NCI-H526 (cell line): ENCODE results near the gene PFKFB2.

ENCODE experiments used
- DNase-seq, 2 experiments: peaks; one replicate each; lab custom pipeline; 2025; lab: John Stamatoyannopoulos, UW

Gene PFKFB2

GRCh38 chr1:207021876-207022596 is 31.0 kb upstream of the PFKFB2 start:
- DNase-seq: no peak

DNA sequence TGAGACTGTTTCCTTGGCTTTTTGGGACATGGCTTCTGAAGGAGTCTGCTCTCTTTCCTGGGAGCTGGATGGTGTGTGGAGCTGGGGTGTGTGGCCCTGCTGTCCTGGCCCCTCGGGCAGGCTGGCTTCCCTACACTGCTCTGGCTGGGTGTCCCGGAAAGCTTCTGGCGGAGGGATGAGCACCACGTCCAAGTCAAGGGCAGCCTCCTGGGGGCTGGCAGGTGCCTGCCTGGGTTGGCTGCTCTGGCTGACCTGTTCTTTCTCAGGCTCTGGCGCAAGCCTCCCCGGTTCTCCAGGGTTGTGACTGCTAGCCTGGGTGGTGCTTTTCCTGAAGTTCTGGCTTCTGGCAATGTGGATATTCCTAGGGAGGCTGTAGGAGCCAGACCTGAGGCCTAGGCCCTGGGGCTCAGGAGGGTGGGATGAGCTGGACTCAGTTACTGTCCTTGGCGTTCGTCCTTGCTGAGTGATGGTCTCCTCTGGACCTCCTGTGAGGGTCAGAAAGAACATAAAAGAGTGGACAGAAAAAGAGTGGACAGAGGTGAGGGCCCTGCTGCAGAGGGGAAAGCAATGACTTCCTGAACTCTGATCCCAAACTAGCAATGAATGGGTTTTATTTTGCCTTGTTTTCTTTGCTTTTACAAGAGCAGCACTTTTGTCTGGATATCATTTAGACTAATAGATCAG is 29.9 kb upstream of the PFKFB2 start:
- no peak for DNase-seq

- DNase-seq: no peak
Measured at GRCh38 chr1:207024202-207025145, 28.6 kb upstream of the PFKFB2 start.

- DNase-seq: no peak
Measured at GRCh38 chr1:207025146-207025880, 27.8 kb upstream of the PFKFB2 start.

- DNase-seq: no peak
Measured at GRCh38 chr1:207026104-207026534, 27.0 kb upstream of the PFKFB2 start.

DNA sequence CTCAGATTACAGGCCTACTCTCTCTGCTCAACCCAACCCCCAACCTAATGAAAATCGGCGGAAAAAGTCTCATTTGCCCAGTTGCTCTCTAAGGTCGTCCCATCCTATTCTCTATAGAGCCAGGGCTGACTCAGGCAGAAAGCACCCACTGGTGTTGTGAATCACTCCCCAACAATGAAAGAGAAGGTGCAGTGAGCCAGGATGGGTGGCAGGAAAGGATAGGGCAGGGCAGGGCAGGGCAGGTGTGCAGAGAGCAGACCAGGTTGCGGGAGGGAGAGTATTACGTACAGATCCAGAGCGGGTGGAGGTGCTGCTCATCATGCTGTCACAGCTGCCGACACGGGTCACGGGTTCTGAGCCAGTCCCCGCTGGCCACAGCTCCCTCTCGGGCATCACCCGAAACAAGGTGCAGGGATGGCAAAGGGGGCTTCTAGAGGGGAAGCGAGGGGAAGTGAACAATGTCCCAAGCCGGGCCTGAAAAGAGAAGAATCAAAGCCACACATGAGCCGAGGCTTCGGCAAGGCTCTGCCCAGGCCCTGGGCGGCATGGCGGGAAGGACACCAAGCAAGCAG is 25.8 kb upstream of the PFKFB2 start:
- no peak for DNase-seq

GRCh38 chr1:207027921-207028320 is 25.2 kb upstream of the PFKFB2 start:
- no peak for DNase-seq

DNA sequence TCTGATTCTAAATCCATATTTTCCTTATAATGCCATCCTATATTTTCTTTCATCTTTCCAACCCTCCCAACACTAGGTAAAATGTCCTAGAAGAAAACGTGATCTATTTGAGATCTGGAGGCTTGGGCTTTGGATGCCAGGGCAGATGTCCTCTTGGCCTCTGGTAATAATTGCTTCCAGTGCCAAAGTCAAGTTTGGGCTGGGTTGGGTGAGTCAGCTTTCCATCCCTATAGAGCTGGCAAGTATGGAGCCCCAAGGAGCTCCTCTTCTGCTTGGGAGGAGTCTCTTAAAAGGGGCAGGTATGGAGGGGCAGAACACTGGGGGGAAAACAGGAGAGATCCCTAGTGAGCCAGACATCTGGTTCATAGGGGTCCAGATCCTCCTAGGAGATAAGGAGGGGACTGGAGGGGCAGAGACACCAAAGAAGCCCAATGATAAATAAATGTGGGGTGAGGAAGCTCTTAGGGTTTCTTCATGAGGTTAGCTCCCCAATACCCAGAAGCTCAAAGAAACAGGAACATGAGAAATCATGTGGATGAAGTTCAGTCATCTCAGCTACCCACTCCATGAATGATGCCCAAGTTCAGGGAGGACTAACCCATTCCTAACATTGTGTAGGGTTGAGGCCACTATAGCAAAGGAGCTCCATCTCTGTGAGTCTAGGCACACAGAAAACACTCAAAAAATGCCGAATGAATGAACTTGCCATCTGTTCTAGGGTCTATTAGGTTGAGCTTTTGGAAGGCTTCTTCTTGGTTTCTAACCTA is 24.0 kb upstream of the PFKFB2 start:
- no peak for DNase-seq

DNA sequence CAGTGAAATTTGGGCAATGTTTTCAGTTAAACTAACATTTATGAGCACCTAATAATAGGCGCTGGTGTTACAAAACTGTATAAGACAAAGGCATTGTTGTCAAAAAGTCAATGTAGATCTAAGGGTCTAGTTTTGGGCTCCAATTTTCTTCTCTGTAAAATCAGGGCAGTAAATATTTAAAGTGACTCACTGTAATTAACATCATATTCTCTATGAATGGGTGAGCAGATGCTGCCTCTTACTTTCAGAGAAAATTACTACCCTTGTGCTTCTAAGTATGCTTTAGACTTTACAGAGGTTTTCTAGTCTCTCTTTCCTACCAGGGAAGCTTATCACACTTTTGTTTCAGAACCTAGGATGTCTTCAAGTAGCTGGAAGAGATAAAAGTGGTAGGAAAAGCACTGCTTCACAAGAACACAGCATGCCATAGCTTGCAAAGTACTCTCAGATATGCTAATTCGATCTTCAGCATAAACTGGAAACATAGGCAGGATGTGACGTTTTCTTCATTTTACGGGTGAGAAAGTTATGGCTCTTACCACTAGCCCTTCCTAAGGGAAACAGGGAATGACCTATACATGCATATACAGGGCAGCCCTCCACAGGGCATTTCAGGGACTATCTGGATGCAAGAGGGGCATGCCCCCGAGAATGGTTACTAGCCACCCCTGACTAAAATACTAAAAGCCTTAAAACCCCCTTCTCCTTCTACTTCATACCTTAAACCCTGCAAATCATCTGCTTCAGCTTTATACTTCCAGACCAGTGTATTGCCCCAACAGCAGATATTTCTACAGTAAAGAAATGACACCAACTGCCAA is 23.2 kb upstream of the PFKFB2 start:
- DNase-seq: no peak

DNA sequence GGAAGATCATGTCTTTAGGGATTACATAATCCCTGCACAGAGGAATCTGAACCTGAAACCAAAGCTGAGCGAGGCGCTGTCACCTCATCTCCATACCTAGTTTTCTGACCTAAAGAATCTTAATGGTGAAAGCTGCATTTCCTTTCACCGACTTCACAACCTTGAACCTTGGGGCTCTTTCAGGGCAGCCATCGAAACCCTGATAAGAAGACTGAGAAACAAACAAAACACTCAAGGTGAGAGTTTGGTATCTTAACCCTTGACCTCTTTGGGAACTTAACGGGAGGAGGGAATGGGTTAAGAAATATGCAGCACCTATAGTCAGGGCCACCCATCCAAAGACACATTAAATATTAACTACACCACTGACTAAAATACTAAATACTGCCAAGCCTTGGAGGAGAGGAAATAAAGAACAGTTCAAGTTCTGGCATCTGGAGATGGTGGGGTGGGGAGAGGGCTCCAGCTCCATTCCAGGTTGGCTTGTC is 22.5 kb upstream of the PFKFB2 start:
- DNase-seq: no peak

- no peak for DNase-seq
Measured at GRCh38 chr1:207031016-207031415, 22.1 kb upstream of the PFKFB2 start.

- no peak for DNase-seq
Measured at GRCh38 chr1:207031632-207032264, 21.3 kb upstream of the PFKFB2 start.

DNA sequence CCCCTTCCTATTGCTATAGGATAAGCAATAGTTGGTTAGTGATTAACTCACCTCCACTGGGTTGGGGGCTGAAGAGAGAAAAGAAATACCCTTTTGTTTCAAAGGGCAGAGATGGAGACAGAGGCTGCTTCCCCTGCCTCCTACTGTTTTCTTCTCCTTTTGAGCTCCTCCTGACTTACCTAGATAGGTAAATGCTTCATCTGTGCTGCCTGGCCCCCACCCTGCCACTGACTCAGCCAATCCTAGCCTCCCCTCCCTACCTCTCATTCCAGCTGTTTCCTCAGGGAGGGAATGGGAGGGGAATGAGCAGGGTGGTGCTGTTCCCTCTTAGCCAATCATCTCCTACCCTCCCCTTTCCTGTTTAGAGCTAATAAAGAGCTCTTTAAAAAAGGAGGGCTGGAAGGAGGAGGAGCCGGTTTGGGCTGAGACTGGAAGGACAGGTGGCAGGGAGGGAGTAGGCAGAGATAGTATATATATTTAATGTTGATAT is 20.5 kb upstream of the PFKFB2 start, which contains the start of gene C1orf116:
TSS of gene C1orf116 (minus strand) at position 229 of the 490 bp plus-strand sequence. CDS start 5,158 bp downstream, outside the sequence.
- peak in 1 of 2 experiments; percentile 54 for DNase-seq

DNA sequence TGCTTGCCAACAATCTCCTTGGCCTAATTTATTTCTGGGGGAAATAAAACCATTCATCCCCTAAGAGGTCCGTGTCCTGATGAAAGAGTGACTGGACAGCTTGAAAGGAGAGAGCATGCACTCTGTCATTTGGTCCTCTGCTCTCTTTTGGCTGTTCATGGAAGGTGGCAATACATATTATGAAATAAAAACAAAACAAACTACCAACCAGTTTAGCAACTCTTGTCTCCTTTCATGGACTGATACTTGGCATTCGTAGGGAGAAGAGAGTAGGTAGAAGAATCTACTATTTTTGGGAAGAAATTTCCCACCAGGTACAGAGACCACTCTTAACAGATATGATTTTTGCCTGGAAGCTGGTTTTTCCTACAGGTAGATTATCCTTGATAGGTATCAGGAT is 19.8 kb upstream of the PFKFB2 start:
- DNase-seq: no peak

GRCh38 chr1:207034208-207034607 is 18.9 kb upstream of the PFKFB2 start:
- no peak for DNase-seq

DNA sequence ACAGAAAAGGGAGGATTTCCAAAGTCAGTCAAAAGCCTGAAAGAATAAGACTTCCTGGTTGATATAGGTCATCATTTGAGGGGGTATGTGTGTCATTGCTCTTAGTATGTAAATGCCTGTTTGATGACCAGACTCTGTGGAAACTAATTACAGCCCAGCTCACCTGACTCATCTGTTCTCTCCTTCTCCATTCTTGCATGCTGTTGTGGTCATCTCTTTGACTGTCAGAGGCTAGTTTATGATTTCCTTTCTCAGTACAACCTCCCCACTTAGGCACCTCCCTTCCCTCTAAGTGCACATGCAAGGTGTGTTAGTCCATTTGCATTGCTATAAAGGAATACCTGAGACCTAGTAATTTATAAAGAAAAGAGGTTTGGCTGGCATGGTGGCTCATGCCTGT is 18.1 kb upstream of the PFKFB2 start:
- DNase-seq: no peak

GRCh38 chr1:207035877-207036551 is 17.1 kb upstream of the PFKFB2 start:
- DNase-seq: no peak

DNA sequence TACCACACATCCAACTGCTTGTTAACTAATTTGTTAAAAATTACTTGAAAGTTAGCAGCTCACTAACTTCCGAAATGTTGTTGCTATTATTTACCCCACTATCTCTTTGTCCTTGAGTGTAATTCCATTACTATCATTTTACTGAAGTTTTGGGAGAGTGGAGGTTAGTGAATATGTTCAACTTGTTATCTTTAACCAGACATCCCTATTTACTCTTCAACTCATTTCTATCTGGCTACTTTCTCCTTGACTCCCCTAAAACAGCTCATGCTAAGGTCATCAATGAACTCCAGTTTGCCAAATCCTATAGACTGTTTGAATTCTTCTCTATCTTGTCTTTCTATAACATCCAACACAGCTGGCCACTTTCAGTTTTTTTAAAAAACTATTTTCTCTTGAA is 16.2 kb upstream of the PFKFB2 start:
- DNase-seq: no peak
